ENCODE results near the gene TXNDC12. TPM values are rescaled to one million over a fixed set of nuclear protein-coding genes. Genes with fewer than 3 reads are reported as not detected.
A peak's percentile ranks its signal among the peaks of the same experiment; 100 is the strongest.
"Not testable (repeated sequence)": the region's sequence is repeated elsewhere in the genome, so short reads cannot be mapped to it uniquely, and the experiment has no call there.

The TXNDC12 gene
- total and polyA plus RNA-seq, 2 donors: 27.2 to 43.9 TPM

DNA sequence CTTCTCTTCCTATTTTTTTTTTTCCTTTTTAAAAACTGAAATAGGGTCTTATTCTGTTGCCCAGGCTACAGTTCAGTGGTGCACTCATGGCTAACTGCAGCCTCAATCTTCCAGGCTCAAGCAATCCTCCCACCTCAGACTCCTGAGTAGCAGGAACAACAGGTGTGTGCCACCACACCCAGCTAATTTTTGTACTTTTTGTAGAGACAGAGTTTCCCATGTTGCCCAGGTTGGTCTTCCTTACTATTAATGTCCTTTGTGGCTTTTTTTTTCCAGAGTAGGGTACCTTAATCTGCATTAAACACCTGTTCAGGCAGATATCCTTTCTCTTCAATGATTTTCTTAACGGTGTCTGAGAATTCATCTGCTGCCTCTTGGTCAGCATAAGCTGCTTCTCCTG, 17.1 kb downstream of the TXNDC12 start:
- no peak overlapping the region for H3K27ac ChIP-seq (ENCODE audit: low read depth in 1 of 2, low read length in 1 of 2)
- H3K36me3 ChIP-seq (ENCODE audit: control insufficient read depth in 2 of 2, insufficient read depth in 2 of 2, low read length in 1 of 2): peaks cover 20 to 22% of the 10 kb centered on the region in 2 donors
- WGBS: 98% methylated on average over 1 of the region's 1 CpG
- H3K27me3 ChIP-seq (ENCODE audit: control insufficient read depth in 2 of 2, insufficient read depth in 1 of 2, low read length in 1 of 2): no peaks in the 10 kb centered on the region
- H3K4me3 ChIP-seq (ENCODE audit: low read length in 2 of 2): no peak overlapping the region
- DNase-seq (ENCODE audit: low read depth in 6 of 9, low spot score in 9 of 9): no peak
- peaks cover 0 to 4% of the 10 kb centered on the region in 2 donors for H3K4me1 ChIP-seq (ENCODE audit: control insufficient read depth in 2 of 2, insufficient read depth in 2 of 2, low read length in 2 of 2)
- H3K9me3 ChIP-seq (ENCODE audit: control insufficient read depth in 2 of 2, insufficient read depth in 1 of 2, low read length in 1 of 2): no peaks in the 10 kb centered on the region

DNA sequence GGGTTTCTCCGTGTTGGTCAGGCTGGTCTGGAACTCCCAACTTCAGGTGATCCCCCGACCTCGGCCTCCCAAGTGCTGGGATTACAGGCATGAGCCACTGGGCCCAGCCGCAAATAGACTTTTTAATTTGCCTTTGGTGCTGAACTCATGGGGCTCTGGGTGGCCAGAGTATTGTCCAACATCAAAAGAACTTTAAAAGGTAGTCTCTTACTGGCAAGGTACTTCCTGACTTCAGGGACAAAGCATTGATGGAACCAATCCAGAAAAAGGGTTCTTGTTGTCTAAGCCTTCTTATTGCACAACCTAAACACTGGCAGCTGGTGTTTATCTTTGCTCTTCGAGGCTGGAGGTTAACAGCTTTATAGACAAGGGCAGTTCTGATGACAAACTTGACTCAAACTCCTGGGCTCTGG, 17.6 kb downstream of the TXNDC12 start:
- Histone ChIP-seq H3K4me1 (ENCODE audit: control insufficient read depth in 2 of 2, insufficient read depth in 2 of 2, low read length in 2 of 2) (peaks cover 0 to 9% of the 10 kb centered on the region in 2 donors), H3K36me3 (ENCODE audit: control insufficient read depth in 2 of 2, insufficient read depth in 2 of 2, low read length in 1 of 2) (peaks cover 20 to 22% of the 10 kb centered on the region in 2 donors), H3K27me3 (ENCODE audit: control insufficient read depth in 2 of 2, insufficient read depth in 1 of 2, low read length in 1 of 2) (no peaks in the 10 kb centered on the region), H3K27ac (ENCODE audit: low read depth in 1 of 2, low read length in 1 of 2) (no peak overlapping the region), H3K9me3 (ENCODE audit: control insufficient read depth in 2 of 2, insufficient read depth in 1 of 2, low read length in 1 of 2) (no peaks in the 10 kb centered on the region), H3K4me3 (ENCODE audit: low read length in 2 of 2) (no peak overlapping the region)
- DNase-seq (ENCODE audit: low read depth in 6 of 9, low spot score in 9 of 9): no peak
- 97% methylated on average over 5 of the region's 5 CpGs for WGBS

DNA sequence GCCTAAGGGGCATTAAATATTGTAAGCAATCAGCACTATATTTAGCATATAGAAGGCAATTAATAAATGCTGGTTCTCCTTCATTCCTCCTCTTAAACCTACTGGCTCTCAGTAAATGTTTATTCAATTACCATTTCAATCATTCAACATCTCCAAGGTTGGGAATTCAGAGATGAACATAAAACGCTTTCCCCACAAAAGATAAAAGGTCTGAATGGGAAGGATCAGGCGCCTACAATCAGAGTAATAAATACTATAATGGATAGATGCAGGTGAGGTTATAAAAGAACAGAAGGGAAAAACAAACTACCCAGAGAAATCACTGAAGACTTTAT, 21.0 kb downstream of the TXNDC12 start:
- WGBS: 99% methylated on average over 2 of the region's 2 CpGs
- Histone ChIP-seq H3K27ac (ENCODE audit: low read depth in 1 of 2, low read length in 1 of 2) (peak overlapping the region; percentile 81 to 86), H3K4me3 (ENCODE audit: low read length in 2 of 2) (peak overlapping the region; percentile 55 to 87), H3K36me3 (ENCODE audit: control insufficient read depth in 2 of 2, insufficient read depth in 2 of 2, low read length in 1 of 2) (peaks cover 10 to 16% of the 10 kb centered on the region in 2 donors), H3K9me3 (ENCODE audit: control insufficient read depth in 2 of 2, insufficient read depth in 1 of 2, low read length in 1 of 2) (no peaks in the 10 kb centered on the region), H3K27me3 (ENCODE audit: control insufficient read depth in 2 of 2, insufficient read depth in 1 of 2, low read length in 1 of 2) (no peaks in the 10 kb centered on the region), H3K4me1 (ENCODE audit: control insufficient read depth in 2 of 2, insufficient read depth in 2 of 2, low read length in 2 of 2) (peaks cover 8 to 16% of the 10 kb centered on the region in 2 donors)
- DNase-seq (ENCODE audit: low read depth in 6 of 9, low spot score in 9 of 9): no peak

DNA sequence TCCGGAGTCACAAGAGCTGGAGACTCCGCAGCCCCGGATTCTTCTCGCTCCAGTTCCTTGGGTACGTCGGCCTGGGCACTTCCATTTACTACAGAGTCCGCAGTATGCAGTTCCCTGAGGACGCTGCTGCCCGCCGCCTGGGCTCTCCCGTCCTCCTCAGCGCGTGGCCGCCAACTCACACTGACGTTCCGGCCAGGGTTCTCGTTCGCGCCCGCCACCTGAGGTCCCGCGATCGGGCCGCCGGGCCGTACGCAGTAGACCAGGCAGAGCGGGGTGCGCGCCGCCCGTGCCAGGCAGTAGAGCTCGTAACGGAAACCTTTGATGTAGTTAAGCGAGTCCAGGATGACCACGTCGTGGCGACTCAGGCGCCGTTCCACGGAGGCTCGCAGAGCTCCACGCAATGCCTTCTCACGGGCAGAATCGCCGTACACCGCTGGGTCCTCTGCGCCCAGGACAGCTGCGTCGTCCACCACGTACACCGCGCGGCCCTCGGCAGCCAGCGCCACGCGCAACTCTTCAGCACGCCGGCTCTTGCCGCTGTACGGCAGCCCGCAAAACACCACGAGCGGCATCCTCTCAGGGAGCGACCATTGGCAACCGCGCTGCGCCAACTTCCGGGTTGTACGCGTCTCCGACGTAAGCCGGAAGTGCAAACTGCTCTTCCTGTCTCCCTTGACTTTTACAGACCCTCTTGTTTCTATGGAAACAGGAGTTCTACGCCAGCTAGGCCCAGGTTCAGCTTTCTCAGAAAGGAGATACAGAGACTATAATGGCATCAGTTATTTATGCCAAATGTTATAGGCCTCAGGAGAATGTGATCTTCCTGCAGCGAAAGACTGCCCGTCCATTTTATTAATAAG, 21.6 kb downstream of the TXNDC12 start, which contains the start of gene KTI12:
TSS of gene KTI12 (minus strand) at position 621 of the 860 bp plus-strand sequence. CDS start at position 572, 49 bp downstream.
- H3K27me3 ChIP-seq (ENCODE audit: control insufficient read depth in 2 of 2, insufficient read depth in 1 of 2, low read length in 1 of 2): no peaks in the 10 kb centered on the region
- H3K4me3 ChIP-seq (ENCODE audit: low read length in 2 of 2): peak within 1 kb of the TSS; percentile 55 to 87
- peaks cover 10 to 14% of the 10 kb centered on the region in 2 donors for H3K36me3 ChIP-seq (ENCODE audit: control insufficient read depth in 2 of 2, insufficient read depth in 2 of 2, low read length in 1 of 2)
- DNase-seq (ENCODE audit: low read depth in 6 of 9, low spot score in 9 of 9): peak; percentile 78 to 95 (median 86)
- peak within 1 kb of the TSS; percentile 81 to 86 for H3K27ac ChIP-seq (ENCODE audit: low read depth in 1 of 2, low read length in 1 of 2)
- 3% methylated on average over 78 of the region's 78 CpGs for WGBS
- H3K9me3 ChIP-seq (ENCODE audit: control insufficient read depth in 2 of 2, insufficient read depth in 1 of 2, low read length in 1 of 2): no peaks in the 10 kb centered on the region
- peaks cover 8 to 16% of the 10 kb centered on the region in 2 donors for H3K4me1 ChIP-seq (ENCODE audit: control insufficient read depth in 2 of 2, insufficient read depth in 2 of 2, low read length in 2 of 2)

DNA sequence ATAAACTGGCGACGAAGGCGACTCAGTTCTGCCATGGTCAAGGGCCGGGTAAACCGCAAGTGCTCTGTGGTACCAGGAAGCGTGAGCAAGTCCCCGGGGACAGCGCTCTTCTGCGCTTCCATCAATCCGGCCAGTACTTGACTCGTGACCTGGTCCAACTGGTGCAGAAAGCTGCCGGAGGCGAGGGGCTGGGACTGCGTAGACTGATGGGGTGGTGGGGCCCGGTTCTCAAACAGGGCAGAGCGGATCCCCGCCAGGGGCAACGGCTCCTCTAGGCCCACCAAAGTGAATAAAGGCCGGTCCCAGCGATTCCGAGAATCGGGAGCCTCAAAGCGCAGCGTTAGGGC, 22.2 kb downstream of the TXNDC12 start:
- 12% methylated on average over 24 of the region's 24 CpGs for WGBS
- H3K4me3 ChIP-seq (ENCODE audit: low read length in 2 of 2): peak overlapping the region; percentile 55 to 87
- peaks cover 4 to 12% of the 10 kb centered on the region in 2 donors for H3K36me3 ChIP-seq (ENCODE audit: control insufficient read depth in 2 of 2, insufficient read depth in 2 of 2, low read length in 1 of 2)
- H3K4me1 ChIP-seq (ENCODE audit: control insufficient read depth in 2 of 2, insufficient read depth in 2 of 2, low read length in 2 of 2): peaks cover 8 to 16% of the 10 kb centered on the region in 2 donors
- no peaks in the 10 kb centered on the region for H3K27me3 ChIP-seq (ENCODE audit: control insufficient read depth in 2 of 2, insufficient read depth in 1 of 2, low read length in 1 of 2)
- peak overlapping the region; percentile 81 to 86 for H3K27ac ChIP-seq (ENCODE audit: low read depth in 1 of 2, low read length in 1 of 2)
- peak in 5 of 9 donors; percentile 2 to 40 (median 8) for DNase-seq (ENCODE audit: low read depth in 6 of 9, low spot score in 9 of 9)
- H3K9me3 ChIP-seq (ENCODE audit: control insufficient read depth in 2 of 2, insufficient read depth in 1 of 2, low read length in 1 of 2): no peaks in the 10 kb centered on the region

DNA sequence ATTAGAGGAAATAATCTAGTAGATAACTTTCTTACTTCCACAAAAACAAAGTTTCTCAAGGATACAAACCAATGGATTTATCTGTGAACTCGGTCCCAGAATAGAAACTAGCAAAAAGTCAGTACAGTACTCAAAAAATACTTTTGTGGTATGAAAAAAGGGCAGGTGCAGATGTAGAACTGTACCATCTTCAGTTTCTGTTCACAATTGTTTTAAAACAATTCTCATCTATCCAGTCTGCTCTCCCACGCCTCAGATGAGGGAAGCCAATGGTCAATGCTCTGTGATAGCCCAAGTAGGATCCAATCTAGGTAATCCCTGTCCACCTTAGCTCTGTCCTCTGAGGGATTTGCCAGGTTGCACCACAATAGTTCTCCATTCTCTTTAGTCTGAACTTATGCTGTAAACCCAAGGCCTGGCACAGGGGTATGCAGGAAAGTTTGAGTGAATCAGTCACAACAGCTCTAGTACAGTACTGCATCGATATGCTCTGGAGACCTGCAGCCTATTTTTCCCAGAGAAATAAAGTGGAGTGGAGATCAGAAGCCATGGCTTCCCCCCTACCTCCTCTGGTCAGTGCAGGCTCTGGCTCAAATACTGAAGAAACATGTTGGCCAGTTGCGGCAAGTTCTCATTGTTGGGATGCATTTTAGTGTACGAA, 22.7 kb downstream of the TXNDC12 start:
- Histone ChIP-seq H3K4me3 (ENCODE audit: low read length in 2 of 2) (peak overlapping the region; percentile 55 to 87), H3K4me1 (ENCODE audit: control insufficient read depth in 2 of 2, insufficient read depth in 2 of 2, low read length in 2 of 2) (peaks cover 8 to 16% of the 10 kb centered on the region in 2 donors), H3K27ac (ENCODE audit: low read depth in 1 of 2, low read length in 1 of 2) (peak overlapping the region in 1 of 2 donors; percentile 20), H3K9me3 (ENCODE audit: control insufficient read depth in 2 of 2, insufficient read depth in 1 of 2, low read length in 1 of 2) (no peaks in the 10 kb centered on the region), H3K27me3 (ENCODE audit: control insufficient read depth in 2 of 2, insufficient read depth in 1 of 2, low read length in 1 of 2) (no peaks in the 10 kb centered on the region), H3K36me3 (ENCODE audit: control insufficient read depth in 2 of 2, insufficient read depth in 2 of 2, low read length in 1 of 2) (peaks cover 0 to 11% of the 10 kb centered on the region in 2 donors)
- peak in 5 of 9 donors; percentile 3 to 28 (median 4) for DNase-seq (ENCODE audit: low read depth in 6 of 9, low spot score in 9 of 9)
- WGBS: 72% methylated on average over 5 of the region's 5 CpGs

DNA sequence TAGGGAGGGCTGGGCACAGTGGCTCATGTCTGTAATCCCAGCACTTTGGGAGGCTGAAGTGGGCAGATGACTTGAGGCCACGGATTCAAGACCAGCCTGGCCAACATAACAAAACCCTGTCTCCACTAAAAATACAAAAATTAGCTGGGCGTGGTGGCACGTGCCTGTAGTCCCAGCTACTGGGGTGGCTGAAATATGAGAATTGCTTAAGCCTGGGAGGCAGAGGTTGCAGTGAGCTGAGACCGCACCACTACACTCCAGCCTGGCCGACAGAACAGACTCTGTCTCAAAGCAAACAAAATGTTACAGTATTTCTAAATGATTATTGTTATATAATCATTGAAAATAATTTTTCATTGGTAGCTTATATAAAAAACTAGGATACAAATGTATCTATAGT, 26.2 kb downstream of the TXNDC12 start:
- DNase-seq (ENCODE audit: low read depth in 6 of 9, low spot score in 9 of 9): not testable (repeated sequence)

DNA sequence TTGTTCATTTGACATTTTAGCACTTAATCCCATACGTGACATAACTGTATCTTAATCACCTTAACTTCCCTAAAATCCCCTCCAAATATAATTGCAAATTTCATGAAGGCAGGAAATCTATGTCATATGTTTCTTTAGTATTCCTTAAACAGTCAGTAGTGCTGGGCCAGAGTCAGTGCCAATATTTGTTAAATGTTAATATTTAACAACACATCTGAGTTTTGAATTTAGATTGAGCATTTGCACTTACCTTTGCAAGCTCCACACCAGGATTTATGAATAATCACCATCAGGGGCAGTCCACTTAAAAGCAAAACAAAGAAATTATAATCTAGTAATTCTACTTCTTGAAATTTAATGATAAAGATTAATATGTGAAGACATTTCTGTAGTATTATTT, 26.7 kb downstream of the TXNDC12 start:
- Histone ChIP-seq H3K27me3 (ENCODE audit: control insufficient read depth in 2 of 2, insufficient read depth in 1 of 2, low read length in 1 of 2) (no peaks in the 10 kb centered on the region), H3K4me1 (ENCODE audit: control insufficient read depth in 2 of 2, insufficient read depth in 2 of 2, low read length in 2 of 2) (peaks cover 8 to 13% of the 10 kb centered on the region in 2 donors), H3K4me3 (ENCODE audit: low read length in 2 of 2) (no peak overlapping the region), H3K9me3 (ENCODE audit: control insufficient read depth in 2 of 2, insufficient read depth in 1 of 2, low read length in 1 of 2) (no peaks in the 10 kb centered on the region), H3K27ac (ENCODE audit: low read depth in 1 of 2, low read length in 1 of 2) (no peak overlapping the region), H3K36me3 (ENCODE audit: control insufficient read depth in 2 of 2, insufficient read depth in 2 of 2, low read length in 1 of 2) (peaks cover 10 to 42% of the 10 kb centered on the region in 2 donors)
- no peak for DNase-seq (ENCODE audit: low read depth in 6 of 9, low spot score in 9 of 9)
- WGBS: 97% methylated on average over 1 of the region's 1 CpG

More for the DNA sequence above, 26.2 kb downstream of the TXNDC12 start:
- Histone ChIP-seq H3K36me3 (ENCODE audit: control insufficient read depth in 2 of 2, insufficient read depth in 2 of 2, low read length in 1 of 2) (peaks cover 5 to 37% of the 10 kb centered on the region in 2 donors), H3K4me1 (ENCODE audit: control insufficient read depth in 2 of 2, insufficient read depth in 2 of 2, low read length in 2 of 2) (peaks cover 8 to 15% of the 10 kb centered on the region in 2 donors)
- WGBS: 96% methylated on average over 5 of the region's 5 CpGs
- H3K27me3 ChIP-seq (ENCODE audit: control insufficient read depth in 2 of 2, insufficient read depth in 1 of 2, low read length in 1 of 2); H3K9me3 ChIP-seq (ENCODE audit: control insufficient read depth in 2 of 2, insufficient read depth in 1 of 2, low read length in 1 of 2); H3K4me3 ChIP-seq (ENCODE audit: low read length in 2 of 2); H3K27ac ChIP-seq (ENCODE audit: low read depth in 1 of 2, low read length in 1 of 2): not testable (repeated sequence)

DNA sequence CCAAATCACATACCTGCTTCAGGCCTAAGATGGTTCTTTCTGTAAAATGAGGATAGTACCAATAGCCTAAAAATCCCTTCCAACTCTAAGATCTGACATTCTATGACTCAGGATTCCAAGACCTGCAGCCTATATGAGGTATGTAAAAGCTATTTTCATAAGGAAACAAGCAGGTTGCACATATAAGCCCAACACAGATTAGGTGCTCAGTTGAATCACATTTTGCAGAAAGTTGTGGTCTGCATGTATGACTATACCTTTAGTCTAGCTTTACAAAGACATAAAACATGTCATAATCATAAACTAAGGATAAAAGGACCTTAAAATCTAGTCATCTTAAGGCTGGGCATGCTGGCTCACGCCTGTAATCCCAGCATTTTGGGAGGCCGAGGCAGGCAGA, 28.7 kb downstream of the TXNDC12 start:
- H3K4me1 ChIP-seq (ENCODE audit: control insufficient read depth in 2 of 2, insufficient read depth in 2 of 2, low read length in 2 of 2): peaks cover under 1 to 4% of the 10 kb centered on the region in 2 donors
- no peaks in the 10 kb centered on the region for H3K9me3 ChIP-seq (ENCODE audit: control insufficient read depth in 2 of 2, insufficient read depth in 1 of 2, low read length in 1 of 2)
- H3K27ac ChIP-seq (ENCODE audit: low read depth in 1 of 2, low read length in 1 of 2): no peak overlapping the region
- 98% methylated on average over 2 of the region's 2 CpGs for WGBS
- H3K36me3 ChIP-seq (ENCODE audit: control insufficient read depth in 2 of 2, insufficient read depth in 2 of 2, low read length in 1 of 2): peaks cover 22 to 53% of the 10 kb centered on the region in 2 donors
- no peak overlapping the region for H3K4me3 ChIP-seq (ENCODE audit: low read length in 2 of 2)
- no peak for DNase-seq (ENCODE audit: low read depth in 6 of 9, low spot score in 9 of 9)
- H3K27me3 ChIP-seq (ENCODE audit: control insufficient read depth in 2 of 2, insufficient read depth in 1 of 2, low read length in 1 of 2): no peaks in the 10 kb centered on the region
